CD4-positive, alpha-beta T cell (primary cell): ENCODE measurements around the gene HOXC10. TPM values are rescaled to one million over a fixed set of nuclear protein-coding genes. Genes with fewer than 3 reads are reported as not detected.

Source experiments
- ATAC-seq: fragments of 200-7000 bp; cut with Tn5 transposase; one replicate; pipeline ENCODE4 v1.10.0; 2022; ENCODE audit warnings: mild to moderate bottlenecking; ENCODE audit not compliant: poor library complexity
- CTCF ChIA-PET: fragments of 350-600 bp; sonication (Branson Sonifier 250); formaldehyde crosslinking; loops from one replicate; lab custom pipeline; 2021; ENCODE audit warnings: antibody characterized with exemption, inconsistent platforms; lab: Charles Lee
- POLR2A ChIA-PET: fragments of 350-600 bp; sonication (Branson Sonifier 250); formaldehyde crosslinking; loops from one replicate; lab custom pipeline; 2021; ENCODE audit warnings: antibody characterized with exemption, inconsistent platforms; lab: Charles Lee
- DNase-seq, 14 experiments: peaks; one replicate each; pipeline ENCODE4 v3.0.0-alpha.2; 2013 to 2020; ENCODE audit warnings: mixed read lengths in 2 of 14
- H3K27ac ChIP-seq, 2 donors: one replicate each; pipeline versions ENCODE4 v1.5.1 to v1.7.0; 2013; ENCODE audit warnings: low read length in 2 of 2, low read depth in 1 of 2, mild to moderate bottlenecking in 1 of 2
- H3K27me3 ChIP-seq, 2 experiments: 1 replicate in 1 of 2; 2 replicates in 1 of 2; pipeline versions ENCODE4 v1.6.1 to v1.7.0; 2013; ENCODE audit warnings: low read length in 2 of 2, control low read depth in 1 of 2, mild to moderate bottlenecking in 1 of 2, moderate library complexity in 1 of 2; ENCODE audit not compliant: insufficient read depth in 2 of 2, control insufficient read depth in 1 of 2
- H3K36me3 ChIP-seq: one replicate; pipeline ENCODE4 v1.6.1; 2013; ENCODE audit warnings: low read length, control low read depth; ENCODE audit not compliant: insufficient read depth
- H3K4me1 ChIP-seq: one replicate; pipeline ENCODE4 v1.6.1; 2013; ENCODE audit warnings: low read length, control low read depth; ENCODE audit not compliant: insufficient read depth
- H3K4me3 ChIP-seq: one replicate; pipeline ENCODE4 v1.5.1; 2013; ENCODE audit warnings: mild to moderate bottlenecking, low read length, moderate library complexity
- H3K9me3 ChIP-seq, 2 experiments: 1 replicate in 1 of 2; 2 replicates in 1 of 2; pipeline versions ENCODE4 v1.6.1 to v1.7.0; 2013; ENCODE audit warnings: low read length in 2 of 2, mild to moderate bottlenecking in 2 of 2, control low read depth in 1 of 2, moderate library complexity in 1 of 2; ENCODE audit not compliant: control insufficient read depth in 1 of 2, insufficient read depth in 1 of 2
- H3K27ac Mint-ChIP-seq: one replicate; pipeline ENCODE4 v1.8.0; 2020; ENCODE audit warnings: mixed read lengths
- H3K27me3 Mint-ChIP-seq: one replicate; pipeline ENCODE4 v1.8.0; 2021; ENCODE audit warnings: mixed read lengths
- H3K36me3 Mint-ChIP-seq: one replicate; pipeline ENCODE4 v1.8.0; 2021; ENCODE audit warnings: low read depth, mixed read lengths
- H3K4me1 Mint-ChIP-seq: one replicate; pipeline ENCODE4 v1.8.0; 2021; ENCODE audit warnings: low read depth, mixed read lengths
- H3K4me3 Mint-ChIP-seq: one replicate; pipeline ENCODE4 v1.8.0; 2020; ENCODE audit warnings: mild to moderate bottlenecking, mixed read lengths
- H3K9me3 Mint-ChIP-seq: one replicate; pipeline ENCODE4 v1.8.0; 2020; ENCODE audit warnings: mixed read lengths
- intact Hi-C, 2 experiments: fragments of 100-400 bp; cut with DNase I in 1 of 2; cut with micrococcal nuclease in 1 of 2; formaldehyde crosslinking; loops; one replicate each; pipeline versions ENCODE4 v1.15.1 to v1.9.0; 2023 to 2025; cut with DNase I, micrococcal nuclease
- total RNA-seq, 174 experiments: library from RNA in 2 of 174; stranded (reverse) in 2 of 174; gene quantifications; one replicate each; pipeline ENCODE4 v1.2.3 and lab custom pipeline; 2021 to 2026
- TF ChIP-seq, protein P1 (sequence below): fragments of 200-600 bp; IDR thresholded peaks from one replicate; pipeline ENCODE4 v1.8.0; 2022; ENCODE audit warnings: antibody characterized with exemption, mild to moderate bottlenecking

HOXC10 gene
- total RNA-seq, 2 experiments from 2014 or later: not detected

- H3K36me3 Mint-ChIP-seq: no peaks in the 10 kb centered on the region
- H3K9me3 Mint-ChIP-seq: no peaks in the 10 kb centered on the region
- H3K27me3 Mint-ChIP-seq: peaks cover 100% of the 10 kb centered on the region
- Histone ChIP-seq H3K4me1 (peaks cover 44% of the 10 kb centered on the region), H3K4me3 (no peak overlapping the region), H3K27me3 (peaks cover 93% of the 10 kb centered on the region in 2 experiments), H3K9me3 (peaks cover 0 to 29% of the 10 kb centered on the region in 2 experiments), H3K27ac (no peak overlapping the region), H3K36me3 (no peaks in the 10 kb centered on the region)
- peaks cover 45% of the 10 kb centered on the region for H3K4me1 Mint-ChIP-seq
- ATAC-seq (no peak), DNase-seq (no peak)
- TF ChIP-seq, protein P1, sequence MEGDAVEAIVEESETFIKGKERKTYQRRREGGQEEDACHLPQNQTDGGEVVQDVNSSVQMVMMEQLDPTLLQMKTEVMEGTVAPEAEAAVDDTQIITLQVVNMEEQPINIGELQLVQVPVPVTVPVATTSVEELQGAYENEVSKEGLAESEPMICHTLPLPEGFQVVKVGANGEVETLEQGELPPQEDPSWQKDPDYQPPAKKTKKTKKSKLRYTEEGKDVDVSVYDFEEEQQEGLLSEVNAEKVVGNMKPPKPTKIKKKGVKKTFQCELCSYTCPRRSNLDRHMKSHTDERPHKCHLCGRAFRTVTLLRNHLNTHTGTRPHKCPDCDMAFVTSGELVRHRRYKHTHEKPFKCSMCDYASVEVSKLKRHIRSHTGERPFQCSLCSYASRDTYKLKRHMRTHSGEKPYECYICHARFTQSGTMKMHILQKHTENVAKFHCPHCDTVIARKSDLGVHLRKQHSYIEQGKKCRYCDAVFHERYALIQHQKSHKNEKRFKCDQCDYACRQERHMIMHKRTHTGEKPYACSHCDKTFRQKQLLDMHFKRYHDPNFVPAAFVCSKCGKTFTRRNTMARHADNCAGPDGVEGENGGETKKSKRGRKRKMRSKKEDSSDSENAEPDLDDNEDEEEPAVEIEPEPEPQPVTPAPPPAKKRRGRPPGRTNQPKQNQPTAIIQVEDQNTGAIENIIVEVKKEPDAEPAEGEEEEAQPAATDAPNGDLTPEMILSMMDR: no peak
- ChIA-PET CTCF (interaction anchor here (1.7 kb wide), 1 partner anchor 189 kb away, joined by 6 read pairs; no protein-coding TSS in a partner anchor), POLR2A (interaction anchor here (0.7 kb wide), 1 partner anchor 21 kb away, joined by 4 read pairs; the partner anchor contains the start of gene HOXC5)
- H3K4me3 Mint-ChIP-seq: no peak overlapping the region
- H3K27ac Mint-ChIP-seq: no peak overlapping the region
- intact Hi-C loops: no loop called here
Measured at GRCh38 chr12:54011665-54012532, 27.0 kb downstream of the HOXC10 start.

- TF ChIP-seq, protein P1: no peak
- no peak overlapping the region for H3K4me3 ChIP-seq
- H3K9me3 Mint-ChIP-seq: no peaks in the 10 kb centered on the region
- CTCF ChIA-PET: interaction anchor here (0.8 to 1.7 kb wide), 2 partner anchors 9 to 188 kb away, joined by 3 to 6 read pairs; no protein-coding TSS in a partner anchor
- DNase-seq: no peak
- H3K27ac Mint-ChIP-seq: no peak overlapping the region
- no peaks in the 10 kb centered on the region for H3K36me3 Mint-ChIP-seq
- peaks cover 0 to 30% of the 10 kb centered on the region in 2 experiments for H3K9me3 ChIP-seq
- H3K27me3 ChIP-seq: peaks cover 91 to 93% of the 10 kb centered on the region in 2 experiments
- peaks cover 100% of the 10 kb centered on the region for H3K27me3 Mint-ChIP-seq
- POLR2A ChIA-PET: interaction anchor here (1.0 kb wide), 1 partner anchor 9 kb away, joined by 3 read pairs; no protein-coding TSS in a partner anchor
- no peak overlapping the region for H3K4me3 Mint-ChIP-seq
- H3K4me1 Mint-ChIP-seq: peaks cover 48% of the 10 kb centered on the region
- intact Hi-C loops: no loop called here
- H3K4me1 ChIP-seq: peaks cover 53% of the 10 kb centered on the region
- no peaks in the 10 kb centered on the region for H3K36me3 ChIP-seq
- no peak overlapping the region for H3K27ac ChIP-seq
- no peak for ATAC-seq
Measured at GRCh38 chr12:54012631-54013409, 27.9 kb downstream of the HOXC10 start.

DNA sequence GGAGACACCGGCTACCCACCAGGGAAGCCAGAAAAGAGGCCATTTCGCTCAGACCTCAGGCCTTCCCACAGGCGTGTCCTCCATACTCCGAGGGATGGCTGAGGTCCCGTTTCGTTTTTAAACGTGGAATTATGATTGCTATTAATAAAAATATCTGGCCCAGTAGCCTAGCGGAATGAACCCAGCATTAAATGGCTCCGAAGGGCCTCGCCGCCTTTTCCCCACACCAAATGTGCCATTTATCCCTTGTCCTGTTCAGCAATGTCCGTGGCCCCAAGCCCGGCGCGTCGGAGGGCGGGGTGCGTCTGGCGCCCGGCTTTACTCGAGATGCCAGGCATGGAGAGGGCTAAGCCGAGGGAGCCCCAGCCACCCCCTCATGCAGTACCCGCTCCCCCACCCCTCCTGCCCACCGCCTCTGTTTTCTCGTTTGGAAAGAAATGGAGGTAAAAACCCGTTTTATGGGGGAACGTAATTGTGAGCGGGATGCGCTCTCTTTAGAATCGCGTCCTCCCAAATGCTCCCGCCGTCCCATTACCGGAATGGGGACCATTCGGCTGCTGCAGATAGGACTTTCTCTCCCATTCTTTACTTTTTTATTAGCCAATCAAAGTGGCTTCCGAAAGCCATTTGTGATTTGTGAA, 29.6 kb downstream of the HOXC10 start:
- TF ChIP-seq, protein P1: no peak
- peaks cover 38% of the 10 kb centered on the region for H3K4me1 Mint-ChIP-seq
- no peaks in the 10 kb centered on the region for H3K36me3 ChIP-seq
- peaks cover 90 to 95% of the 10 kb centered on the region in 2 experiments for H3K27me3 ChIP-seq
- no peak overlapping the region for H3K27ac Mint-ChIP-seq
- H3K27ac ChIP-seq: no peak overlapping the region
- ChIA-PET CTCF (no interaction called here), POLR2A (no interaction called here)
- H3K4me3 ChIP-seq: no peak overlapping the region
- intact Hi-C loops: loop anchor here in 1 of 2 experiments (2.0 kb wide), 1 partner anchor 14 kb away; the partner anchor contains the start of gene HOXC6
- H3K36me3 Mint-ChIP-seq: no peaks in the 10 kb centered on the region
- H3K27me3 Mint-ChIP-seq: peaks cover 93% of the 10 kb centered on the region
- no peak for ATAC-seq
- peak overlapping the region; percentile 56 for H3K4me3 Mint-ChIP-seq
- H3K4me1 ChIP-seq: peaks cover 52% of the 10 kb centered on the region
- no peak for DNase-seq
- H3K9me3 ChIP-seq: peaks cover 0 to 37% of the 10 kb centered on the region in 2 experiments
- H3K9me3 Mint-ChIP-seq: no peaks in the 10 kb centered on the region
